ENCODE results near the gene AGGF1. TPM values are rescaled to one million over a fixed set of nuclear protein-coding genes. Genes with fewer than 3 reads are reported as not detected.

AGGF1 gene
- 9.4 to 20.1 TPM (median 16.3 TPM) in 3 replicates for polyA plus RNA-seq
- polyA plus RNA-seq (2011; ENCODE audit: low read depth) = 11.7 TPM
- polyA plus RNA-seq (2011; cell fraction: cytosol; rRNA removed) = 9.1 and 14.4 TPM in 2 replicates
- 9.2 and 15.1 TPM in 2 replicates for polyA plus RNA-seq (2011; cell fraction: nucleus; rRNA removed)
- 7.6 and 12.4 TPM in 2 replicates for polyA plus RNA-seq (2012; ENCODE audit: low replicate concordance)
- polyA minus RNA-seq = 3.1 to 7.3 TPM (median 5.5 TPM) in 3 replicates
- polyA minus RNA-seq (2011; cell fraction: cytosol; rRNA and poly(A)+ RNA removed) = 23.8 TPM
- polyA minus RNA-seq (2011; cell fraction: nucleus; rRNA and poly(A)+ RNA removed) = 8.1 and 12.1 TPM in 2 replicates

- peak within 1 kb of the TSS; percentile 95 for H2AFZ ChIP-seq (ENCODE audit: control insufficient read depth, low read length)
- no peaks in the 10 kb centered on the region for H3K27me3 ChIP-seq (ENCODE audit: control insufficient read depth, extremely low read depth, insufficient read depth, low read length)
- peaks cover 24% of the 10 kb centered on the region for H3K79me2 ChIP-seq (ENCODE audit: control insufficient read depth, insufficient read depth, low read length)
- TF ChIP-seq CTCF (optimal IDR thresholded peaks at IDR 0.05 in 1 of 3, IDR thresholded peaks at IDR 0.05 in 1 of 3, conservative IDR thresholded peaks at IDR 0.05 in 1 of 3; ENCODE audit: extremely low read depth in 1 of 3, insufficient read depth in 2 of 3, low read length in 3 of 3) (no peak), EZH2 (IDR thresholded peaks at IDR 0.05; ENCODE audit: low read length) (no peak)
- FAIRE-seq = peak; percentile 88
- peak within 1 kb of the TSS; percentile 81 to 99 (median 95) for H3K4me3 ChIP-seq (ENCODE audit: control insufficient read depth in 2 of 3, extremely low read depth in 1 of 3, insufficient read depth in 2 of 3, low read depth in 1 of 3, low read length in 3 of 3)
- H3K9ac ChIP-seq (ENCODE audit: control insufficient read depth, extremely low read depth, insufficient read depth, low read length) = peak within 1 kb of the TSS; percentile 89
- H3K4me2 ChIP-seq (ENCODE audit: control insufficient read depth, extremely low read depth, insufficient read depth, low read depth, low read length) = peak within 1 kb of the TSS; percentile 87
- H3K9me1 ChIP-seq (ENCODE audit: control insufficient read depth, extremely low read depth, insufficient read depth, low read length) = no peaks in the 10 kb centered on the region
- H3K9me3 ChIP-seq (ENCODE audit: control insufficient read depth, low read depth, low read length) = no peaks in the 10 kb centered on the region
- peaks cover 6% of the 10 kb centered on the region for H3K4me1 ChIP-seq (ENCODE audit: control insufficient read depth, extremely low read depth, insufficient read depth, low read length)
- DNase-seq (ENCODE audit: low read depth, low spot score) = peak; percentile 33
- no peaks in the 10 kb centered on the region for H4K20me1 ChIP-seq (ENCODE audit: control insufficient read depth, extremely low read depth, insufficient read depth, low read length)
- no peaks in the 10 kb centered on the region for H3K36me3 ChIP-seq (ENCODE audit: control insufficient read depth in 2 of 2, extremely low read depth in 1 of 2, insufficient read depth in 2 of 2, low read length in 2 of 2)
- peak within 1 kb of the TSS; percentile 76 for H3K27ac ChIP-seq (ENCODE audit: control insufficient read depth, insufficient read depth, low read length)
- dilution Hi-C loops (cut with MboI; ENCODE audit: extremely low pct_ligation_motif_present, low sequenced_read_pairs) = no loop called here
Observed at GRCh38 chr5:77030097-77031071, at the start of gene AGGF1. TSS of gene AGGF1 (plus strand) at chr5:77030404. CDS start at chr5:77030767, 363 bp downstream.

GRCh38 chr5:76980518-76981144 is 49.6 kb upstream of the AGGF1 start:
- DNase-seq (ENCODE audit: low read depth, low spot score) = no peak
- dilution Hi-C loops (cut with MboI; ENCODE audit: extremely low pct_ligation_motif_present, low sequenced_read_pairs) = no loop called here

More at GRCh38 chr5:76980518-76981144, 49.6 kb upstream of the AGGF1 start:
- TF ChIP-seq CTCF (optimal IDR thresholded peaks at IDR 0.05 in 1 of 3, IDR thresholded peaks at IDR 0.05 in 1 of 3, conservative IDR thresholded peaks at IDR 0.05 in 1 of 3; ENCODE audit: extremely low read depth in 1 of 3, insufficient read depth in 2 of 3, low read length in 3 of 3) (no peak), EZH2 (IDR thresholded peaks at IDR 0.05; ENCODE audit: low read length) (no peak)
- H2AFZ ChIP-seq (ENCODE audit: control insufficient read depth, low read length) = no peak overlapping the region
- no peaks in the 10 kb centered on the region for H3K36me3 ChIP-seq (ENCODE audit: control insufficient read depth in 2 of 2, extremely low read depth in 1 of 2, insufficient read depth in 2 of 2, low read length in 2 of 2)
- H3K27me3 ChIP-seq (ENCODE audit: control insufficient read depth, extremely low read depth, insufficient read depth, low read length) = no peaks in the 10 kb centered on the region
- FAIRE-seq = no peak
- no peak overlapping the region for H3K4me3 ChIP-seq (ENCODE audit: control insufficient read depth in 2 of 3, extremely low read depth in 1 of 3, insufficient read depth in 2 of 3, low read depth in 1 of 3, low read length in 3 of 3)
- H4K20me1 ChIP-seq (ENCODE audit: control insufficient read depth, extremely low read depth, insufficient read depth, low read length) = no peaks in the 10 kb centered on the region
- H3K9ac ChIP-seq (ENCODE audit: control insufficient read depth, extremely low read depth, insufficient read depth, low read length) = no peak overlapping the region
- H3K4me2 ChIP-seq (ENCODE audit: control insufficient read depth, extremely low read depth, insufficient read depth, low read depth, low read length) = no peak overlapping the region
- no peaks in the 10 kb centered on the region for H3K9me3 ChIP-seq (ENCODE audit: control insufficient read depth, low read depth, low read length)
- H3K9me1 ChIP-seq (ENCODE audit: control insufficient read depth, extremely low read depth, insufficient read depth, low read length) = no peaks in the 10 kb centered on the region
- H3K79me2 ChIP-seq (ENCODE audit: control insufficient read depth, insufficient read depth, low read length) = no peaks in the 10 kb centered on the region
- no peak overlapping the region for H3K27ac ChIP-seq (ENCODE audit: control insufficient read depth, insufficient read depth, low read length)
- no peaks in the 10 kb centered on the region for H3K4me1 ChIP-seq (ENCODE audit: control insufficient read depth, extremely low read depth, insufficient read depth, low read length)
